Osteocyte (in vitro differentiated cells): Measurements from ENCODE around the gene SELENOT. TPM values are rescaled to one million over a fixed set of nuclear protein-coding genes. Genes with fewer than 3 reads are reported as not detected.

Source experiments
- DNase-seq: peaks from one replicate; pipeline ENCODE4 v3.0.0; 2021; ENCODE audit warnings: mixed read lengths; ENCODE audit not compliant: unreplicated experiment; ENCODE audit errors: extremely low spot score
- H3K27ac Mint-ChIP-seq: one replicate; pipeline ENCODE4 v1.8.0; 2021; ENCODE audit warnings: mild to moderate bottlenecking, mixed read lengths; ENCODE audit not compliant: unreplicated experiment
- H3K27me3 Mint-ChIP-seq: one replicate; pipeline ENCODE4 v1.8.0; 2021; ENCODE audit warnings: mixed read lengths; ENCODE audit not compliant: unreplicated experiment
- H3K36me3 Mint-ChIP-seq: one replicate; pipeline ENCODE4 v1.8.0; 2021; ENCODE audit warnings: mixed read lengths; ENCODE audit not compliant: unreplicated experiment
- H3K4me1 Mint-ChIP-seq: one replicate; pipeline ENCODE4 v1.8.0; 2021; ENCODE audit warnings: mixed read lengths; ENCODE audit not compliant: unreplicated experiment
- H3K4me3 Mint-ChIP-seq: one replicate; pipeline ENCODE4 v1.8.0; 2021; ENCODE audit warnings: mild to moderate bottlenecking, moderate library complexity, mixed read lengths; ENCODE audit not compliant: unreplicated experiment
- H3K9me3 Mint-ChIP-seq: one replicate; pipeline ENCODE4 v1.8.0; 2021; ENCODE audit warnings: mixed read lengths; ENCODE audit not compliant: unreplicated experiment
- total RNA-seq: library from RNA; stranded (reverse); gene quantifications from 2 replicates; pipeline ENCODE4 v1.2.1, GENCODE V29; 2021
- TF ChIP-seq, protein P1 (sequence below): fragments of 200-600 bp; sonication (generic); IDR thresholded peaks from 2 replicates; pipeline ENCODE4 v1.5.0; 2021; ENCODE audit warnings: antibody characterized with exemption, mild to moderate bottlenecking, moderate library complexity

SELENOT gene
- total RNA-seq, 1 donor from 2014 or later: 76.1 TPM

DNA sequence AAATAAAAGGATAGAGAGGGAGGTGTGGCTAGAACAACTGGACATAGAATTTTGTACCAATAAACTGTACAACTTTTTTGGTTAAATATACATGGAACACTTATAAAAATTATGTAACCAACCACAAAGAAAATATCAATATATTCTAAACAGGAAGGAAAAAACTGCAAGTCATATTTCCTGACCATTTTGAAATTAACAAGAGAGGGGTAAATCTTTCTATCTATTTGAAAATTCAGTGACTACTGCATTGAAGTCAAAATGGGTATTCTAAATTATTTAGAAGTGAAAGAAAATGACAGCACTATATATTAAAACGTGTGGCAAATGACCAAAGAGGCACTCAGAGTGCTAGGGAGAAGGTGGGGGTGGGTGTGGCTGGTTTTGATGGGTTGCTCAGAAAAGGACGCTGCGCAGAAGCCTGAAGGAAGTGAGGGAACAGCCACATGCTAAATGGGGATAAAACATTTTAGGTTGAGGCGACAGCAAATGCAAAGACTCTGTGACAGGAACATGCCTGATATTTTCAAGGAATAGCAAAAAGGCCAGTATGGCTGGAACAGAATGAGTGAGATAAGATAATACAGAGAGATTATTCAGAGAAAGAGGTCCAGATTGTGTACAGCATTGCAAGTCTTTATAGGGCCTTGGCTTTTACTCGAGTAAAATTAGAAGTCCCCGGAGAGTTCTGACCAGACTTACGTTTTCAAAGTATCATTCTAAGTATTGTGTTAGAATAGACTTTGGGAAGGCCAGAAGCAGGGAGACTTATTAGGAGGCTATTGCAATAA is 59.5 kb downstream of the SELENOT start:
- TF ChIP-seq, protein P1, sequence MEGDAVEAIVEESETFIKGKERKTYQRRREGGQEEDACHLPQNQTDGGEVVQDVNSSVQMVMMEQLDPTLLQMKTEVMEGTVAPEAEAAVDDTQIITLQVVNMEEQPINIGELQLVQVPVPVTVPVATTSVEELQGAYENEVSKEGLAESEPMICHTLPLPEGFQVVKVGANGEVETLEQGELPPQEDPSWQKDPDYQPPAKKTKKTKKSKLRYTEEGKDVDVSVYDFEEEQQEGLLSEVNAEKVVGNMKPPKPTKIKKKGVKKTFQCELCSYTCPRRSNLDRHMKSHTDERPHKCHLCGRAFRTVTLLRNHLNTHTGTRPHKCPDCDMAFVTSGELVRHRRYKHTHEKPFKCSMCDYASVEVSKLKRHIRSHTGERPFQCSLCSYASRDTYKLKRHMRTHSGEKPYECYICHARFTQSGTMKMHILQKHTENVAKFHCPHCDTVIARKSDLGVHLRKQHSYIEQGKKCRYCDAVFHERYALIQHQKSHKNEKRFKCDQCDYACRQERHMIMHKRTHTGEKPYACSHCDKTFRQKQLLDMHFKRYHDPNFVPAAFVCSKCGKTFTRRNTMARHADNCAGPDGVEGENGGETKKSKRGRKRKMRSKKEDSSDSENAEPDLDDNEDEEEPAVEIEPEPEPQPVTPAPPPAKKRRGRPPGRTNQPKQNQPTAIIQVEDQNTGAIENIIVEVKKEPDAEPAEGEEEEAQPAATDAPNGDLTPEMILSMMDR: no peak
- H3K27me3 Mint-ChIP-seq: peaks cover 47% of the 10 kb centered on the region
- no peak for DNase-seq
- H3K4me1 Mint-ChIP-seq: no peaks in the 10 kb centered on the region
- no peak overlapping the region for H3K27ac Mint-ChIP-seq
- no peaks in the 10 kb centered on the region for H3K9me3 Mint-ChIP-seq
- no peaks in the 10 kb centered on the region for H3K36me3 Mint-ChIP-seq
- no peak overlapping the region for H3K4me3 Mint-ChIP-seq

DNA sequence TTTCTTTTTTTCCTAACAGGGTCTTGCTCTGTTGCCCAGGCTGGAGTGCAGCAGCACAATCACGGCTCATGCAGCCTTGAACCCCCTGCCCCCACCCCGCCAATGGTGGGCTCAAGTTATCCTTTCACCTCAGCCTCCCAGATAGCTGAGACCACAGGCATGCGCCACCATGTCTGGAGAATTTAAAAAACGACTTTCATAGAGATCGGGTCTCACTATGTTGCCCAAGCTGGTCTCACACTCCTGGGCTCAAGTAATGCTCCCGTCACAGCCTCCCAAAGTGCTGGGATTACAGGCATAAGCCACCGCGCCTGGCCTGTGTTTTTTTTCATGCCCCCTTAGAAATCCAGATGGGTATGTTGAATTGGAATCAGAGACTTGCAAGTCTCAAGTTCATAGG is 60.3 kb downstream of the SELENOT start:
- H3K4me3 Mint-ChIP-seq: no peak overlapping the region
- H3K9me3 Mint-ChIP-seq: no peaks in the 10 kb centered on the region
- no peaks in the 10 kb centered on the region for H3K36me3 Mint-ChIP-seq
- no peak overlapping the region for H3K27ac Mint-ChIP-seq
- peaks cover 50% of the 10 kb centered on the region for H3K27me3 Mint-ChIP-seq
- TF ChIP-seq, protein P1: no peak
- DNase-seq: no peak
- no peaks in the 10 kb centered on the region for H3K4me1 Mint-ChIP-seq

DNA sequence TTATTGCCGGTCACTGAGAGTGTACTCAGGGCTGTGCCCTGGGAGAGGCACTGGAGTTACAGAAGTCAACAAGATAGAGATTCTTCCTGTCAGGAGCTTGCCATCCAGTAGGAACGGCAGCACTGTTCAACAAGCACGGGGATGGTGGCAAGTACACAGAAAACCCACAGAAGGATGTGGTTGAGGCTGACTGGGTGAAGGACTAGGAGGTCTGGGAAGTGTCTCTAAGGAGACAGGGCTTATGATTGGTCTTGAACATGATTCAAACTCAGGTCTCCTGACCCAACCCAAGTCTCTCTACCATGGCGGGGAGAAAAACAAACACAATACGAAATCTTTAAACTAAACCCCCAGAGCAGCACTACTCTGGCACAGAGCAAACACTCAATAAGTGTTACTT is 63.0 kb downstream of the SELENOT start:
- Mint-ChIP-seq H3K9me3 (no peaks in the 10 kb centered on the region), H3K4me3 (no peak overlapping the region), H3K4me1 (no peaks in the 10 kb centered on the region), H3K36me3 (no peaks in the 10 kb centered on the region), H3K27ac (no peak overlapping the region), H3K27me3 (peaks cover 52% of the 10 kb centered on the region)
- TF ChIP-seq, protein P1: no peak
- DNase-seq: no peak

DNA sequence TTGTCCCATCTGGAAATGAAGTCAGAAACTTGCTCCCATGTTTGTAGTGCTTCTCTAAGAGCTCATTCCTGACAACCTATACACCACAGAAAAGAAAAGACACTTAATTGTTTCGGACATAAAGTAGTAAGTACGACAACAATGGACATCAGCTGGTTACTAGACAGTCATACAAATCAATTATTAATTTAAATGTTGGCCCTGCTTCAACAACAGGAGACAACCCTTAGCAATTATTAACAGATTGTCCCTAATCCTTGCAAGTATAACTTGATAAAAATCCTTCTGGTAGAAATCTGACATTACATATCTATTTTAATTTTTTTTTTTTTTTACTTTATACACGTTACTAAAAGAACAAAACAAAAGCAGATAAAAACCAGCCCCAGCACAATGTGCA is 70.8 kb downstream of the SELENOT start:
- no peak overlapping the region for H3K4me3 Mint-ChIP-seq
- no peak overlapping the region for H3K27ac Mint-ChIP-seq
- H3K27me3 Mint-ChIP-seq: peaks cover 17% of the 10 kb centered on the region
- no peak for DNase-seq
- H3K36me3 Mint-ChIP-seq: peaks cover 10% of the 10 kb centered on the region
- H3K9me3 Mint-ChIP-seq: peaks cover 14% of the 10 kb centered on the region
- H3K4me1 Mint-ChIP-seq: no peaks in the 10 kb centered on the region
- TF ChIP-seq, protein P1: no peak

DNA sequence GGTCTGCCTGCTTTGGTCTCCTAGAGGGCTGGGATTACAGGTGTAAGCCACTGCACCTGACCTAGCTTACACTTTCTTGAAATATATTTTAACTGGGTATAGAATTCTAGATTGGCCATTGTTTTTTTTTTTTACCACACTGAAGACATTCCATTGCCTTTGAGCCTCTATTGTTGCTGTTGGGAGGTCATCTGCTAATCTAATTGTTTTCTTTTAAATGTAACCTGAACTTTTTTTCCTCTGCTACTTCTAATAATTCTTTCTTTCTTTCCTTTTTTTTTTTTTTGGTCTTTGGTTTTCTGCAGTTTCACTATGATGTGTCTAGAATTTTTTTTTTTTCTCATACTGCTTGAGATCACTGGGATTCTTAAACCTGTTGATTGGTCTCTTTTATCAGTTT is 72.5 kb downstream of the SELENOT start:
- peaks cover 7% of the 10 kb centered on the region for H3K27me3 Mint-ChIP-seq
- no peak overlapping the region for H3K27ac Mint-ChIP-seq
- DNase-seq: no peak
- TF ChIP-seq, protein P1: no peak
- H3K36me3 Mint-ChIP-seq: peaks cover 10% of the 10 kb centered on the region
- no peaks in the 10 kb centered on the region for H3K4me1 Mint-ChIP-seq
- H3K9me3 Mint-ChIP-seq: peaks cover 14% of the 10 kb centered on the region
- no peak overlapping the region for H3K4me3 Mint-ChIP-seq

Other genes starting within 250 kb of the SELENOT start
- gene TSC22D2, start 195.0 kb upstream of the SELENOT start, total RNA-seq: 51.3 and 51.5 TPM in 2 replicates
- gene SERP1, start 56.8 kb upstream of the SELENOT start, total RNA-seq: 81.3 and 82.1 TPM in 2 replicates
- 66.5 and 67.7 TPM in 2 replicates for gene EIF2A, start 56.5 kb upstream of the SELENOT start, total RNA-seq
- gene ERICH6, start 100.6 kb downstream of the SELENOT start, total RNA-seq: 0.83 TPM in 1 of 2 replicates, not detected in the other
- gene SIAH2, start 159.8 kb downstream of the SELENOT start, total RNA-seq: 26.9 and 27.6 TPM in 2 replicates